Left ventricle myocardium superior (tissue), 1 donor: ENCODE data around the gene UBE2I. TPM values are rescaled to one million over a fixed set of nuclear protein-coding genes. Genes with fewer than 3 reads are reported as not detected.

ENCODE experiments used
- ATAC-seq: fragments of 200-7000 bp; cut with Tn5 transposase; one replicate; pipeline ENCODE4 v1.9.1; 2020; ENCODE audit warnings: mild to moderate bottlenecking, moderate library complexity
- DNase-seq: peaks from one replicate; pipeline ENCODE4 v3.0.0-alpha.2; 2020
- intact Hi-C: fragments of 100-400 bp; cut with micrococcal nuclease; formaldehyde crosslinking; loops from one replicate; pipeline ENCODE4 v1.11.0; 2022
- total RNA-seq: library from RNA; stranded (reverse); fragmentation: NEBNext Ultra II Directional; extraction: Animal tissue kit (Norgen Biotek cat#: 25700); gene quantifications from one replicate; pipeline ENCODE4 v1.2.1, GENCODE V29; 2021
- donor health status: DM: no; HTN: yes; CAD: no; lungs with severe emphysema.

The UBE2I gene
- total RNA-seq, 1 donor from 2014 or later, result 93.8 TPM

DNA sequence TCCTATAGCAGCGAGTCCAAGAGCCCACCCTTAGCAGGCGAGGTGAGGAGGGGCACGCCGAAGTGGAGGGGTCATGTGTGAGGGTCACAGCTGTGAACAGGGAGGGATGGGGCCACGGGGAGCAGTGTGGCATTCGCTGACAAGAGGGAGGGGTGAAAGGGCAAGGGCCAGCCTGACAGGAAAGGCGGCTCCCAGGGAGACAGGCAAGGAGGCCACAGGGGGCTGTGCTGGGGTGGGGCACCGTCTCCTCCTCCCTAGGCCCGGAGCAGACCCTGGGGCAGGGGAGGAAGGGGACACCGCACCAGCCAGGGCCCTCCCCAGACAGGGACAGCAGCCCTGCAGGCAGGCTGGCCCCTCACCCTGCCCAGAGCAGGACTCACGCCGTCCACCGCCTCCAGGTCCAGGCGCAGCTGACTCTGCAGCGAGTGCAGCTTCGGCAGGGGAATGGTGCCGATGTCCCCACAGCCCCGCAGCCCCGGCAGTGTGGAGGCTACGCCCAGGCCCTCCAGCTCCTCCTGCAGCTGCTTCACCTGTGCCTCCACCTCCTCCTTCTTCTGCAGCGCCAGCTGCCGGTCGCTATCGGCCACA, 57.4 kb downstream of the UBE2I start:
- no peak for ATAC-seq
- peak; percentile 22 for DNase-seq
- intact Hi-C loops, result no loop called here

DNA sequence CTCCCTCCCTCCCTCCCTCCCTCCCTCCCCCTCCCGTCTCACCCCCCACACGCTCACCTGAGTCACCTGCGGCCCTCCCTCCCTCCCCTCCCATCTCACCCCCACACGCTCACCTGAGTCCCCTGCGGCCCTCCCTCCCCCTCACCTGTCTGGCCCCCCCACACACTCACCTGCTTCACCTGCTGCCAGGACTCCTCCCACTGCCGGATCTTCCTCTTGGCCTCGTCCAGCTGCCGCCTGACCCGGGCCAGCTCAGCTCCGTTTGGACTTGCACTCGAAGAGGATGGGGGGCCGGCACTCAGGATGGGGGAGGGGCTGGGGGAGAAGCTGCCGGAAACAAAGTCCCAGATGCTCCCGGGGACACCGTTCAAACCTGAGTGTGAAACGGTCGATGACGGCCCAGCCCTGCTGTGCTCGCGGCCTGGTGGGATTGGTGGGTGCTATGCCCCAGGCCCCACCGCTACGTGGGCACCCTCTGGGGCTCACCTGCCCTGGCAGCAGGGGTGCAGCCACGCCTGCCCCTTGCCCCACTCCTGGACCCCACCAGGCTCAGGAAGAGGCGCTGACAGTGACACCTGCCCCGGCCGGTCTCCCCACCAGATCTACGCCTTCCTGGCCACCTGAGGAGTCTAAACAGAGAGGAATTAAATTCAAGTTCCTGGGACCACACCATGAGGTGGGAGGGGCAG, 58.2 kb downstream of the UBE2I start:
- no peak for ATAC-seq
- no peak for DNase-seq
- intact Hi-C loops, result no loop called here

DNA sequence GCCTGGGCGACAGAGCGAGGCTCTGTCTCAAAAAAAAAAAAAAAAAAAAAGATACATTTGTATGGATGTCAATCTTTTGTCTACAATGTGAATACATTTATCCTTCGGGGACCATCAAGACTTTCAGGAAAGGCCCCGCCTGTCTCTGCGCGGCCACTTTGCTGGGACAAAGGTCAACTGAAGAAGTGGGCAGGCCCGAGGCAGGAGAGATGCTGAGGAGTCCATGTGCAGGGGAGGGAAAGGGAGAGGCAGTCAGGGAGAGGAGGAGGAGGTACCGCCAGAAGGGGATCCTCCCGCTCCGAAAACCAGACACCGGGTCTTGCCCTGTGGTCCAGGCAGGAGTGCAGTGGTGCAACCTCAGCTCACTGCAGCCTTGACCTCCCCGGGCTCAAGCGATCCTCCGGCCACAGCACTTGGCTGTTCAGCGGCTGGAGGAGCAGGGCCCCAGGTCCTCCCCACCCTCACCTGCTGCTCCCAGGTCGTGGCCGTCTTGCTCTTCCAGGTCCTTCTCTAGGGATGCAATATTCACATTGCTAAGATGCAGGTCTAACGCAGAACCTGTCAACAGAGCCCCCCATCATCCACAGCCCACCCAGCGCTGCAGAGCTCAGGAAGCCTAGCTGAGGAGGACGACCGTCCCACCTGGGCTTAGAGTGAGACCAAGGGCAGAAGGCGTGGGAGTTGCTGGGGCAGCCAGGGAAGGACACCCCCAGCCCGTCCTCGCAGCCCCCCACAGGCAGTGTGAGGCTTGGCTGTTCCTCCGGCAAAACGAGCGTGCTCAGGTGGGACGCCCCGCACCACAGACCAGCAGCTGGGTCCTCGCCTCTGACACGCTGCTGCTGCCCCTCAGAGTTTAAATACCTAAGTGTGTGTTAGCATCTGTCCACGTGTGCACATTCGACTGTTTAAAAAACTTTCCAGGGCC, 61.9 kb downstream of the UBE2I start:
- intact Hi-C loops, result no loop called here
- DNase-seq (no peak), ATAC-seq (no peak)

DNA sequence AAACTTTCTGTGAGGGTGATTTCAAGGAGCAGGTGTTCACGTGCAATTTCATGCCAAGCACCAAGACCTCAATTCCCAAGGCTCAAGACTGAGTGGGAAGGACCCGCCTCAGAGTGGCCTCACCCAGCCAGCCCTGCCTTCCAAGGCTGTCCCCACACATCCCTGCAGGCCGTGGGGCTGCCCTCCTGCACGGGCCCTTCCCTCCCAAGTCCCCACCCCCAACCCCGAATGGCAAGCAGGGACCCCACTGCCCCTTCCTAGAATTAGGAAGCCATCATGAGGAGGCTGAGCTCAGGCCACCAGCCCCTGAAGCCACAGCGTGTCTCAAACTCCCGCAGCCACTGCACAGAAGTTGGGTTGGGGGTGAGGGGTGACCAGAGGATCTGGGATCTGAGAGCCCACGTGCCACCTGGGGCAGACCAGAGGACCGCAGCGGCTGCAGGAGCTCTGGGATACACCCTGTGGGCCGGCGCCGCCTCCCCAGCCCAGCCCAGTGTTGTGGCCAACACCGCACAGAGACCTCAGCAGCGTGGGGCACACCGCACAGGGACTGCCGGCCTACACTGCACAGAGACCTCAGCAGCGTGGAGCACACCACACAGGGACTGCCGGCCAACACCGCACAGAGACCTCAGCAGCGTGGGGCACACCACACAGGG, 63.0 kb downstream of the UBE2I start:
- no peak for ATAC-seq

GRCh38 chr16:1374418-1375297, 65.2 kb downstream of the UBE2I start:
- no peak for DNase-seq

More for the DNA sequence above, 63.0 kb downstream of the UBE2I start:
- no peak for DNase-seq
- intact Hi-C loops, result no loop called here

DNA sequence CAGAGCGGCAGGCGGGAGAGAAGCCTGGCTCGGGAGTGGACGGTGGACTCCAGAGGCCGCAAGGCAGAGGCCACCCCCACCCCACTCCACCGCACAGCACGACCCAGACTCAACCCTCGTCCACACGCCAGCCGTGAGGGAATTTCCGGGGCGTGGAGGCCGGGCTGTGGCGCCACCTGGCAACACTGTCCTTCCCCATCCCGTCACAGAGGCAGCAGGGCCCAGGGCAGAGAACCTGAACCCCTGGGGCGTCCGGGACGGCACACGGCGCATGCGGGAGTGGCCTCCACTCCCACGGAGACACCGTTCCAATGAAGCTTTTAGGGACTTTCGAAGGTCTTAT, 65.8 kb downstream of the UBE2I start:
- no peak for ATAC-seq
- intact Hi-C loops, result no loop called here
- DNase-seq, result no peak

More at GRCh38 chr16:1374418-1375297, 65.2 kb downstream of the UBE2I start:
- intact Hi-C loops, result no loop called here
- no peak for ATAC-seq

- no peak for ATAC-seq
Measured at GRCh38 chr16:1375741-1376410, 66.4 kb downstream of the UBE2I start.

More at GRCh38 chr16:1375741-1376410, 66.4 kb downstream of the UBE2I start:
- DNase-seq, result no peak
- intact Hi-C loops, result no loop called here

Other genes with a start within 250 kb of the UBE2I start
- gene SSTR5, start 236.9 kb upstream of the UBE2I start, total RNA-seq, result 25.8 TPM
- gene C1QTNF8, start 213.4 kb upstream of the UBE2I start, total RNA-seq, result not detected
- gene CACNA1H, start 156.5 kb upstream of the UBE2I start, total RNA-seq, result 3.2 TPM
- gene TPSG1, start 84.4 kb upstream of the UBE2I start, total RNA-seq, result not detected
- gene TPSB2, start 79.5 kb upstream of the UBE2I start, total RNA-seq, result 7.3 TPM
- 4.3 TPM for gene TPSAB1, start 68.9 kb upstream of the UBE2I start, total RNA-seq
- gene TPSD1, start 53.6 kb upstream of the UBE2I start, total RNA-seq, result 0.50 TPM
- gene BAIAP3, start 24.0 kb downstream of the UBE2I start, total RNA-seq, result 5.2 TPM
- 55.9 TPM for gene TSR3, start 42.2 kb downstream of the UBE2I start, total RNA-seq
- 37.6 TPM for gene GNPTG, start 42.3 kb downstream of the UBE2I start, total RNA-seq
- 16.4 TPM for gene UNKL, start 105.1 kb downstream of the UBE2I start, total RNA-seq
- 13.3 TPM for gene UQCC4, start 111.1 kb downstream of the UBE2I start, total RNA-seq
- 0.27 TPM for gene PERCC1, start 121.4 kb downstream of the UBE2I start, total RNA-seq
- 1.6 TPM for gene CCDC154, start 134.9 kb downstream of the UBE2I start, total RNA-seq
- gene CLCN7, start 165.4 kb downstream of the UBE2I start, total RNA-seq, result 53.2 TPM
- not detected for gene PTX4, start 179.3 kb downstream of the UBE2I start, total RNA-seq
- gene TELO2, start 183.7 kb downstream of the UBE2I start, total RNA-seq, result 21.6 TPM
- 28.8 TPM for gene TMEM204, start 224.0 kb downstream of the UBE2I start, total RNA-seq